Renal cortical epithelial cell (primary cell): ENCODE results near the gene RAB14. TPM values are rescaled to one million over a fixed set of nuclear protein-coding genes. Genes with fewer than 3 reads are reported as not detected.
"Not testable (repeated sequence)": the region's sequence is repeated elsewhere in the genome, so short reads cannot be mapped to it uniquely, and the experiment has no call there.

Source experiments
- DNase-seq: peaks from one replicate; pipeline ENCODE4 v3.0.0-alpha.2; 2011; ENCODE audit warnings: low read depth
- total RNA-seq: library from RNA; depleted of rRNA; stranded (reverse); fragments of >200 nt; gene quantifications from 2 replicates; pipeline ENCODE4 v1.2.3, GENCODE V29; 2014

Gene RAB14
- total RNA-seq, 1 donor from 2014 or later: 55.8 TPM

DNA sequence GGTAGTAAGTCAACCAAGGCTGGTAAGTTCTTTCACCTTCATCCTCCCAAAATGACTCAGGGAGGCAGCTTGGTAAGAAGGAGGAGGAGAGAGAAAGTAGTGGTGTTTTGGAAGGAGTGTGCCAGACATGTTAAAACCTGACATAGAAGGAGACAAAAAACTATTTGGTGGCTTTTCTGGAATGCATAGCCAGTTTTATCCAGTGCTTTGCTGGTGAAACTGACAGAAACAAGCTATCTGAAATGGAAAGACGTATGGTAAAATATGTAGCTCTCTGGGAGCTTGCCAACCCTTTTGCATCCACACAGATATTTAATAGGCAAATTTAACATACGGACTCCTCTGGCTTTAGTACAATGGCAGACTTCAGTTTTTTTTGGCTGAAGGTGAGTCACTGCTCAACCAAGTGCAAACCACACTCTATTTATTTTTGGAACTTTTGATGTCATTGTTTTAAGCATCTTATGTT lies 45.4 kb downstream of the RAB14 start:
- peak; percentile 66 for DNase-seq

- peak; percentile 67 for DNase-seq
These were observed 46.9 kb downstream of the RAB14 start for GRCh38 chr9:121154782-121155181.

DNA sequence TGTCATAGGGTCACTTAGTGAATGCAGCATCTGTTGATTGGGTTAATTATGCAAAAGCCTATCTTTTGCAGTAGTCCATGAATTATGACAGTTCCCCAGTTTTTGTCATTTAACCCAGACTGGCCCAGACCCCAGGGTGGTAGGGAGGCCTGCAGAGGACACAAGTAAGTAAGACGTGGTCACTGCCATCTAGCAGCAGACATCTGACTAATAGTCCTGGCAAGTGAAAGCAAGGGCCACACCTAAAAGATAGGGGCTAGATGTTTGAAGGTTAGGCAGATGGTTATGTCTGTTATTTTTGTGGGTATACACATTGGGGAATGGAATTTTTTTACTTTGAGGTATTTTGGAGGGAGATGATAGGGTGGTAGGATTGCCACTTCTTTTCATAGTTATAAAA lies 48.0 kb downstream of the RAB14 start:
- no peak for DNase-seq

GRCh38 chr9:121150188-121150587 lies 51.5 kb downstream of the RAB14 start:
- no peak for DNase-seq

- no peak for DNase-seq
These were observed 57.2 kb downstream of the RAB14 start for GRCh38 chr9:121144482-121144881.

- no peak for DNase-seq
These were observed 57.9 kb downstream of the RAB14 start for GRCh38 chr9:121143771-121144170.

GRCh38 chr9:121141706-121142105 lies 60.0 kb downstream of the RAB14 start:
- DNase-seq: no peak

DNA sequence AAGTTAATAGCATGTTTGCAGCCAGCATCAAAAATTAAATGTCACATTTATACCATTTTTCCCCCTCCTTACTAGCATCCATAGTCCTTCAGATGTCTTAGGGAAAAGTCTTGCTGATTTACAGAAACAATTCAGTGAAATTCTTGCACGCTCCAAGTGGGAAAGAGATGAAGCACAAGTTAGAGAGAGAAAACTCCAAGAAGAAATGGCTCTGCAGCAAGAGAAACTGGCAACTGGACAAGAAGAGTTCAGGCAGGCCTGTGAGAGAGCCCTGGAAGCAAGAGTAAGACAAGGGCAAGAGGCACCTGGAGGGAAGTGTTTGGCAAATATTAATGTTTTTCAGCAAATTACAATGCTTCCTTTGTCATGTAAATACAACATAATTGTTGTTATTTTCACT lies 60.4 kb downstream of the RAB14 start:
- DNase-seq: no peak

GRCh38 chr9:121140162-121140561 lies 61.5 kb downstream of the RAB14 start:
- DNase-seq: no peak

GRCh38 chr9:121138973-121139372 lies 62.7 kb downstream of the RAB14 start:
- DNase-seq: no peak

DNA sequence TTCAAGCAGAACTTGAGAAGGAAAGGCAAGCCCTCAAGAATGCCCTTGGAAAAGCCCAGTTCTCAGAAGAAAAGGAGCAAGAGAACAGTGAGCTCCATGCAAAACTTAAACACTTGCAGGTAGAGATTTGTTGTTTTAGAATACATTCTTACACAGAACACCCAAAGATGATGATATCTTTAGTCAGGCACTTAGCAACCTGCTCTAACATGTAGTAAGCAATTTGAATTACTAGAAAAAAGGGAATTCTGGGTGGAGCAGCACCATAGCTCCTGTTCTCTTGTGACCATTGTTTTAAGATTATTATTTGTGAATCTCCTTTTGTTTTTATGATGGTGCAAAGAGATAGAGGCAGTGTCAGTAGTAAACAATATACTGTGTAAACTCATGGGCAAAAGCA lies 63.1 kb downstream of the RAB14 start:
- no peak for DNase-seq

DNA sequence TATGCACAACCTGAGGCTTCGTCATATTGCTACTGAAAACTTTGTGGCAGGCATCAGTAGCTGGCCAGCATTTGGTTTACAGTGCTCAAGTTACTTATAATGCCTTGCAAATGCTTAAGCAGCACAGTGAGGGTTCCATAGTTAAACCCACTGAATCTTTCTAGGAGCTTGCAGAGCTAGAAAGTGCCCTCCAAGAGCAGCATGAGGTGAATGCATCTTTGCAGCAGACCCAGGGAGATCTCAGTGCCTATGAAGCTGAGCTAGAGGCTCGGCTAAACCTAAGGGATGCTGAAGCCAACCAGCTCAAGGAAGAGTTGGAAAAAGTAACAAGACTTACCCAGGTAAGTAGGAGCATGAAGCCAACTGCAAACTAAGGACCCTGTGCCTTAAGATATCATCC lies 66.0 kb downstream of the RAB14 start:
- DNase-seq: no peak

- DNase-seq: no peak
These were observed 68.4 kb downstream of the RAB14 start for GRCh38 chr9:121133104-121133816.

GRCh38 chr9:121129384-121129783 lies 72.3 kb downstream of the RAB14 start:
- DNase-seq: not testable (repeated sequence)

Other genes with a start within 250 kb of the RAB14 start
- gene C5, start 151.6 kb downstream of the RAB14 start, total RNA-seq: 0.87 and 2.6 TPM in 2 replicates
- gene CNTRL, start 126.9 kb downstream of the RAB14 start, total RNA-seq: 6.2 and 6.4 TPM in 2 replicates
- 591 and 645 TPM in 2 replicates for gene GSN, start 66.3 kb upstream of the RAB14 start, total RNA-seq
- gene STOM, start 168.4 kb upstream of the RAB14 start, total RNA-seq: 61.8 and 67.6 TPM in 2 replicates